Islet of Langerhans (tissue), 1 donor: ENCODE measurements around the gene MAGI1.

ENCODE experiments used
- FAIRE-seq: peaks from one replicate; lab custom pipeline; 2011; peaks lifted over from hg19 to GRCh38; lab: Jason Lieb, UNC

The MAGI1 gene

DNA sequence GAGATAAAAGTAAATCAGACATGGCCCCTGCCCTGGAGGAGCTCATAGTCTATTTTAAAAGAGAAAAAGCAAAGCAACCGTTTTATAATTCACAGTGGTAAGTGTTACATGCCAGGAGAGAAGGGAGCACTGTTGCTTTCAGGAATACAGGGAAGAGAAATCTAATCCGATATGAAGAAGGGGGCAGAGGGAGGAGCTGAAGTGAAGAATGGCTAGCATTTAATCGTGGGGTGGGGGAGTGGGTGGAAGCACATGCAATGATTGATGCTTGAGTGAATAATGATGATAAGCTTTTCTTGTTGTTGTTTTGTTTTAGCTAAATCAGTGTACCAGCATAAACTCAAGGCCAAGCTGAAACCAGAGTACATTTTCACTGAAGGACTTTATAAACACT is 629.5 kb downstream of the MAGI1 start:
- FAIRE-seq: no peak

- no peak for FAIRE-seq
These were observed 630.1 kb downstream of the MAGI1 start for GRCh38 chr3:65408531-65409175.

DNA sequence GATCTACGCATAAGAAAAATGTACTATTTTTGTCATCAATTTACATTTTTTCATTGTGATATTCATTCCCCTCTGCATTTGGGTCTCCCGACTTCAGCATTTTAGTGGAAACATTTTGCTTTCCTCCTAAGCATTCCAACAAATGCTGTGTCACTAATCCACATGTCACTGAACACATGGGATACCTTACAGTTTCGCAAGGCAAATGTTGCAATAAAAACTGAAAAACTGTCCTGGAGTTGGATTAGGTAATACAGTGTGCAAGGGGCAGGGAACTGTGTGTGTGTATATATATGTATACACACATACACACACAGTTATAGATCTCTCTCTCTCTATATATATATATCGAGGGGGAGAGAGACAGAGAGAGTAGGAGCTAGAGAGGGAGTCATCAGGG is 632.2 kb downstream of the MAGI1 start:
- FAIRE-seq: no peak

DNA sequence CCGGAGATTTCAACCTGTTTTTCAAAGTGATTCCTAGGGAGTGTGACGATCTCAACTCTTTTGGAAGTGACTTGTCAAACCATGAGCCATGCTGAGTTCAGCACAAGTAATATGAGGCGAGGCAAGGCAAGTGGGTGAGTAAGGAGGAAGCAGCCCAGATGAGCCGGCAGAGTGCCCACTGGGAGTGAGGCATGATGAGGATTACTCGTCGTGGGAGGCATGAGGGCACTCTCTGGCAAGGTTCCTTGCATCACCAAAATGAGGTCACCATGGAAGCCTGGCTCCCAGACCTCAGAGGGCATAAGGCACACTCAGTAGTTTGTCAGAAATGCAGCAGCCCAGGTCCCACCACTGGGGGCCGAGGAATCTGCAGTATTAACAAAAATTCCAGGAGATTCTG is 636.1 kb downstream of the MAGI1 start:
- FAIRE-seq: no peak

DNA sequence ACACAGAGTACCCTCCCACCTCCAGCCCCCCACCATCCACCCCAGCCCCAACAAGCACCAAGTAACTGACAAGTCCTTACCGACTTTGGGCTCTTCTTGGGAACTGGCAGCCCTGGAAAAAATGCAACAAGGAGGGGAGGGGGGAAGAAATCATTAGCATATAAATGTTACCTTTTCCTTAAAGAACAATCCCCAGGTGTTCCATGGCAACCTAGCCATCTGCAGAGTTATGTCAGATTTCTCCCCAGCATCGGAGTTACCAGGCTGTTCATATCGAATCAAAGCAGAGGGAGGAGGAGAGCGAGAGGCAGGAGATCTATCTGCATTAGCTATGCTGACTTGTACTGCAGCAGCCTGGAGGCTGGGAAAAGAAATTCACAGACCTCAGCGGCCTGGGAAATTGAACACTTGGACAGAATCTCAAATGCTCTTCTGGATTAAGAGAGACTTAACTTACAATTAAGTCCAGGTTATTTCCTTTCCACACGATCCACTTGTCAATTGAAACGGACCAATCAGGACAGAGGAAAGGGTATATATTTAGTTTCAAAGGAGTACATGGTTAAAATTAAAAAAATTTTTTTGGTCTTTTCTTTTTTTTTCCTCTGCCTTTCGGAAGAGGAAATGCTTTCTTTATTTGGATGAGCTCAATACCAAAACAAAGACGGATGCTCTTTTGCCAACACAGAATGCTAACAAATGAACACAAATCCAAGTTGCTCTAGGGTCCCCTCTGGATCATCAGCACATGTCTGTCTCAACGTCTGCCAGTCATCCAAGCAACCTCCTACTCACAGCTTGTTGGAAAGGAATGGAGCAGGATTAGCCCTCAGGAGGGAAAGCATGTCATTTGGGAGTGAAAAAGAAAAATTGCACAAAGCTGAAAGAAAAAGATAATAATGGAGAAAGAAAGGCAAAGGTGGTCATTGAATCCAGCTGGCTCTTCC is 637.1 kb downstream of the MAGI1 start:
- FAIRE-seq: no peak

- no peak for FAIRE-seq
These were observed 637.8 kb downstream of the MAGI1 start for GRCh38 chr3:65400899-65401298.

- no peak for FAIRE-seq
These were observed 639.8 kb downstream of the MAGI1 start for GRCh38 chr3:65398953-65399352.

- peak; percentile 5 for FAIRE-seq
These were observed 642.6 kb downstream of the MAGI1 start for GRCh38 chr3:65396078-65396477.

DNA sequence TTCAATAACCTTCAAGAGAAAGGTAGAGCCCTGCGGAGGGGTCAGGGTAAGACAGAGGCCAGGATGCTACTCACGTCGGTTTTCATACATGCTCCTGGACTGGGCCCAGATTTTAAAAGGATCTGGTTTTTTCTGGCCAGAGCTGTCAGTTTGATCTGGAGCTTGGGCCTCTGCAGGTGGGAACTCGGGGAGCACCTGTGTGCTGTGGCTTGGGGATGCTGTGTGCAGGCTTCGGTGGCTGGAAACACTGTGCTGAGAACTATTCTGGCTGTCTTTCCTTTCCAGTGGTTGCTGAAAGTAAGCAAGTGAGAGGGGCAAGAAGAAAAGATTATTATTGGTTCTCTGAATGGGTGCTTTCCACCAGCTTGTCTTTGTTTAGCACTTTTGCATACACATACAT is 647.6 kb downstream of the MAGI1 start:
- no peak for FAIRE-seq

GRCh38 chr3:65385805-65386204 is 652.9 kb downstream of the MAGI1 start:
- FAIRE-seq: peak; percentile 30

DNA sequence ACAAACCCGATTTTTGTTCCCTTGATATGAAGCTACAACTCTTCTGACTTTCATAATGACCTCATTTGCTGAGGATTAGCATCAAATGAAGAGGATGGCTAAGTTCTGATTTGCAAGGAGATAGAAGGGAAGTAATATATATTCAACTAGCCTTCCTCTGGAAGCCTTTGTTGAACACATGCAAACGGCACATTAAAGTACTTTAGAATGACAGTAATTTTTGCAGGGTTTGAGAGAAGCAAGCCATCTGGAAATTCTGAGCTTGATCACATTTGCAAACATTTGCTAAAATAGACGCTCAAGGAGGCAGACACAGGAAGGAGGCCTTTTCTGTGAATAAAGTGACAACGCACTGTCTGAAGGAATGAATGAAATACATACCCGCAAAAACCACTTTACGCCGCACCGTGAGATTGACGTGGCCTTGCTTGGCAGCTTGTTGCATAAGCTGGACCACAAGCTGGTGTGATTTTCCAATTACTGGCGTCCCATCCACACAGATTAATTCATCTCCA is 657.2 kb downstream of the MAGI1 start:
- FAIRE-seq: no peak

DNA sequence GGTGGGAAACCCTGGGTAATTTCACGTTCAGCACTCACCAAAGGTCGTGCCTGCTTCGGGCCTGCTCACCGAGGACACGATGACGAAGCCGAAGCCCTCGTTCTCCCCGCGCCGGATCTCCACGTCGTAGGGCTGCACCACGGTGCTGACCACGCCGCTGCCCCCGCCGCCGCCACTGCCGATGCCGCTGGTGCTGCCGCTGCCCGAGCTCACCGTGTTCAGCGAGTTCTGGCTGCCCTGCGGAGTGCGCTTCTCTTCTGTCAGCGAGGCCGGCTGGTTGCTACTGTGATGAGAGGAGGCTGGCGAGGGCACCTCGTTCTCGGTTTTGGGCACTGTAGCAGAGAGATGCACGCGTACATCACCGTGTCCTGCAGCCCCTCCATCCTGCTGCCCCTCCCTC is 659.5 kb downstream of the MAGI1 start:
- no peak for FAIRE-seq

GRCh38 chr3:65377637-65378036 is 661.1 kb downstream of the MAGI1 start:
- FAIRE-seq: no peak

DNA sequence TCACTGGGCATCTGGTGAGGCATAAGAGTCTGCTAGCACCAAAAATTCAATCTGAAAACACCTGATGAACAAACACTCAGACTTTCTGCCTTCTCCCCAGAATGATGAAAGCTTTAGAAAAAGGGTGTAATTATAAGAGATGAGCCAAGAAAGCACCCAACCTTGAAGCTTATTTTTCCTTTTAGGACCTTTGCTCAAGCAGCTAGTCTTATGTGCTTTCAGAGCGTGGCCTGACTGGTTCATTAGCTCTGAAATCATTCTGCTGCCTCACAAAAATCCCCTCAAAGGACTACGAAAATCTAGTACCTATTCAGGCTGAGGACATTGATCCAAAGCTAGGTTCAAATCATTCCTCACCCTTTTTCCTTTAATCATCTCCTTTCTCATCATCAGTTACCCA is 662.3 kb downstream of the MAGI1 start:
- no peak for FAIRE-seq

GRCh38 chr3:65371053-65371452 is 667.7 kb downstream of the MAGI1 start:
- no peak for FAIRE-seq

DNA sequence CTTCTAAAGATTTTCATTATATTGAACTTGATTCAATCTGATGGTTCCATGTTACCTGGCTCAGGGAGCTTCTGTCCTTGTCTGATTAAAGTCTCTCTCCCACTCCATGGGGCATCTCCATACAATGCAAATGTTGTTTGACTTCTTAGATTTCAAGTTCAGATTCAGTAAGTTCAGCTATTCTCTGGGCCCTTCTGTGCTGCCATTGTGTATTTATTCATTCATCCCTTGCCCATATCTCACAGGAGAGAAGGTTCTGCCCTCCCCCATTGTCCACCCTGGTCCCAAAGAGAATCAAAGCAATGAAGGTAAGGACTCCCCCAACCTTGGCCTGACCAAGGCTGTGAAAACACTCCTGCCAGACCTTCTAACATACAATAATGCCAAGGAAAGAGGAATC is 669.9 kb downstream of the MAGI1 start:
- FAIRE-seq: no peak

DNA sequence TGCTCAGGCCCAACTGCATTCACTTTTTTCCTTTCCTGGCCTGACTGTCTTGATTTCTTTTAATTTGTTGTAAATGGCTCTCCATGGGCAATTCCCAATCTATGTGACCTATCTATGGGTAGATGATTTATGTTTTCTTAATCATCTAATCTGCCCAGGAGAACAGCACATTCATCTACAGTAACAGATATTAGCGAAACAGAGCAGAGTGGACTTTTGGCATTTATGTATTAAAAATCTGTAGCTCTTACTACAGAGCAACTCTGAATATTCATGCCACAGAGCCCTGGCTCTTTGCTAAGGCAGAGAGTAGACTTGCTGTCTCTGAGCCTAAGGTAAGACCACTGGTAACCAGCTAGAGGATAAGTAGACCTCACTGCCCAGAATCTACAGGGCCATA is 676.0 kb downstream of the MAGI1 start:
- FAIRE-seq: no peak

- FAIRE-seq: no peak
These were observed 677.3 kb downstream of the MAGI1 start for GRCh38 chr3:65361448-65361847.

DNA sequence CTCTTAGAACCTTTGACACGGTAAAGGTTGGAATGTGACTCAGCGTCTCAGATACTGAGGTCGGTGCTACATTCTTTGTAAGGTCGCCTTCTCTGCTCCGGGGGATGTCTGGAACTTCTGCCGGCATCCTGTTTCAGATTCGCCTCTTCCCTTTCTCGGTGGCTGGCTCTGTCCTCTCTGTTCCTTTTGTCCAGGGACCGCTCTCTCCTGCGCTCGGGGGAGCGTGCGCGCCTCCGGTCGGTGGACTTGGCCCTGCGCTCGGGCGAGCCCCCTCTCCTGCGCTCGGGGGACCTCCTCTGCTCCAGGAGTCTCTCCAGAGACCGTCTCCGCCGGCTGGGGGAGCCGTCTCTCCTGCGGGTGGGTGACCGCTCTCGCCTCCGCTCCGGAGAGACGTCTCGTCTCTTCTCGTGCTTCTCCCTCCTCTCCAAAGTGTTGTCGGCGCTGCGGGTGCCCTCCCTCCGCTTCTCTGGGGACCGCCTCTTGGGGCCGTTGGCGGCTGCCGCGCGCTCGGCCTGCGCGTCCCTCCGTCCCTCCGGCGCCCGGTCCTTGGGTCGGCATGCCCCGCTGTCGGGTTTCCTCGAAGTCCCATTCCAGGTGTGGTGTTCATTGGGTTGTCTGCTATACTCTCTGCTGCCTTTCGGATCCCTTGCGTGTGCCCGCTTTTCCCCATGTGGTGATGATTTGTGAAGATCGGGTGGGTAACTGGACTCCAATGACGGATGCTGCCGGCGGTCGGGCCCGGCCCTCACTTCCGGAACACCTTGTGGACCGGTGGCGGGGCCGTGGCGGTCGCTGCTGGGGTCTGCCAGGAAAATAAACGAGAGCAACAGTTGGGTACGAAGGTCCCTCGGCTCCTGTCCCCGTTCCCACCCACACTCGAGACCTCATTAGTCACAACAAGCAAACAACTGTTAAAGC is 682.1 kb downstream of the MAGI1 start:
- FAIRE-seq: no peak

DNA sequence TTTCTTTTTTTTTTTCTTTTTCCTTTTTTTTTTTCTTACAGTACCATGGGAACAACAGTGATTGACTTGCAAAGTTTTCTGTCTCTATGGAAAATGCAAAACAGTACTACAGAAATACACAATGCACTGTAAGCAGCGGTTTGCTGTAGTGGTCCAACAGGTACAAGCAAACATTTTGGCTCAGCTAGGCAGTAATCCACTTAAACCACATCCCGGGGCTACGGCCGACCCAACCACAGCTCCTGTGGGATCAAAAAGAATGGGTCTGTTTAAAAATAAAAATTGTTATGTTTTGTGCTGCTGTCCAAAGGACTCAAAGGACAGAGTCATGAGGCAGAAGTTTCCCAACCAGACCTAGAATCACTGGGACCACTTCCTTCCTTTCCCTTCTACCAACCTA is 683.8 kb downstream of the MAGI1 start:
- FAIRE-seq: no peak

- FAIRE-seq: no peak
These were observed 685.8 kb downstream of the MAGI1 start for GRCh38 chr3:65352951-65353350.

DNA sequence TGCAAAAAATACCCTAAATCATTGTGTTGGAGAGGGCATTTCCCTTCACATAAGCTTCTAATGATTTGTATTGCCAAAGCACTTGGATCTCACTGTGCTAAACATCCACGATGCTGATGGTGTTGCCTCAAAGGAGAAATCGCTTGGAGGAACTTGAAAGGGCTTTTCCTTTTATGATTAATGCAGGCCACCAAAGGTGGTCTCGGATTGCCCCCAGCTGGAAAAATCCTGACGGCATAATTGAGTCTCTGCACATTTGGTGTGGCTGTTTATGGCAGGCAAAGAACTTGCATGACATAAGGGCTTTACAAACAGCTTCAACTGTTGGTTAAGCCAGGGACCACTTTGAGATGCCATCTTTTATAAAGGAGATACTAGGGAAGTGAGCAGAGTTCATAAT is 687.0 kb downstream of the MAGI1 start:
- no peak for FAIRE-seq
